ENCODE measurements around the gene BTBD9.

BTBD9 gene

GRCh38 chr6:38423746-38424145, 216.0 kb downstream of the BTBD9 start:
- DNase-seq, result no peak

- no peak for DNase-seq
These were observed 219.5 kb downstream of the BTBD9 start for GRCh38 chr6:38420207-38420606.

GRCh38 chr6:38417521-38417920, 222.2 kb downstream of the BTBD9 start:
- DNase-seq, result no peak

GRCh38 chr6:38415231-38416005, 224.3 kb downstream of the BTBD9 start:
- DNase-seq, result no peak

- no peak for DNase-seq
These were observed 226.5 kb downstream of the BTBD9 start for GRCh38 chr6:38413102-38413800.

GRCh38 chr6:38407192-38407591, 232.5 kb downstream of the BTBD9 start:
- no peak for DNase-seq

GRCh38 chr6:38406096-38406495, 233.6 kb downstream of the BTBD9 start:
- no peak for DNase-seq

- DNase-seq, result no peak
These were observed 234.7 kb downstream of the BTBD9 start for GRCh38 chr6:38404900-38405556.

- no peak for DNase-seq
These were observed 235.4 kb downstream of the BTBD9 start for GRCh38 chr6:38404355-38404754.

- DNase-seq, result no peak
These were observed 236.2 kb downstream of the BTBD9 start for GRCh38 chr6:38403548-38403947.

- DNase-seq, result no peak
These were observed 239.0 kb downstream of the BTBD9 start for GRCh38 chr6:38400764-38401163.

GRCh38 chr6:38400101-38400500, 239.6 kb downstream of the BTBD9 start:
- no peak for DNase-seq

GRCh38 chr6:38396209-38396608, 243.5 kb downstream of the BTBD9 start:
- no peak for DNase-seq

GRCh38 chr6:38393986-38394385, 245.7 kb downstream of the BTBD9 start:
- DNase-seq, result no peak

GRCh38 chr6:38391626-38392579, 247.8 kb downstream of the BTBD9 start:
- DNase-seq, result no peak

GRCh38 chr6:38391206-38391605, 248.5 kb downstream of the BTBD9 start:
- no peak for DNase-seq

- no peak for DNase-seq
These were observed 249.9 kb downstream of the BTBD9 start for GRCh38 chr6:38389875-38390274.

GRCh38 chr6:38387971-38388370, 251.8 kb downstream of the BTBD9 start:
- no peak for DNase-seq

- DNase-seq, result no peak
These were observed 252.3 kb downstream of the BTBD9 start for GRCh38 chr6:38387461-38387860.

GRCh38 chr6:38378801-38379200, 260.9 kb downstream of the BTBD9 start:
- no peak for DNase-seq

- no peak for DNase-seq
These were observed 263.8 kb downstream of the BTBD9 start for GRCh38 chr6:38375937-38376336.

GRCh38 chr6:38375341-38375740, 264.4 kb downstream of the BTBD9 start:
- no peak for DNase-seq

GRCh38 chr6:38371881-38372280, 267.8 kb downstream of the BTBD9 start:
- DNase-seq, result no peak
